Activated B cell treated with CpG ODN at 0.5 μM for 24 hours (primary cell): Measurements from ENCODE around the gene PHLPP1. TPM values are rescaled to one million over a fixed set of nuclear protein-coding genes. Genes with fewer than 3 reads are reported as not detected.

Experiments
- ATAC-seq: fragments of 200-7000 bp; cut with Tn5 transposase; one replicate; pipeline ENCODE4 v1.10.0; 2021; ENCODE audit warnings: low read depth, mild to moderate bottlenecking, moderate library complexity
- CTCF ChIA-PET: fragments of 350-600 bp; sonication (Branson Sonifier 250); formaldehyde crosslinking; loops from one replicate; lab custom pipeline; 2021; ENCODE audit warnings: antibody characterized with exemption; lab: Charles Lee
- POLR2A ChIA-PET: fragments of 350-600 bp; sonication (Branson Sonifier 250); formaldehyde crosslinking; loops from one replicate; lab custom pipeline; 2021; ENCODE audit warnings: antibody characterized with exemption; lab: Charles Lee
- DNase-seq: peaks from one replicate; pipeline ENCODE4 v3.0.0; 2022
- H3K27ac Mint-ChIP-seq: one replicate; pipeline ENCODE4 v1.8.0; 2020; ENCODE audit warnings: mixed read lengths
- H3K27me3 Mint-ChIP-seq: one replicate; pipeline ENCODE4 v1.8.0; 2021; ENCODE audit warnings: mixed read lengths
- H3K36me3 Mint-ChIP-seq: one replicate; pipeline ENCODE4 v1.8.0; 2021; ENCODE audit warnings: low read depth, mixed read lengths
- H3K4me1 Mint-ChIP-seq: one replicate; pipeline ENCODE4 v1.8.0; 2021; ENCODE audit warnings: mixed read lengths
- H3K4me3 Mint-ChIP-seq: one replicate; pipeline ENCODE4 v1.8.0; 2020; ENCODE audit warnings: mild to moderate bottlenecking, mixed read lengths
- H3K9me3 Mint-ChIP-seq: one replicate; pipeline ENCODE4 v1.8.0; 2020; ENCODE audit warnings: mixed read lengths
- intact Hi-C: fragments of 100-400 bp; cut with micrococcal nuclease; formaldehyde crosslinking; loops from one replicate; pipeline ENCODE4 v1.15.1; 2024
- total RNA-seq: library from RNA; stranded (reverse); gene quantifications from 2 replicates; pipeline ENCODE4 v1.2.3, GENCODE V29; 2022
- TF ChIP-seq, protein P1 (sequence below): fragments of 200-600 bp; IDR thresholded peaks from one replicate; pipeline ENCODE4 v1.8.0; 2022; ENCODE audit warnings: antibody characterized with exemption, mild to moderate bottlenecking

The PHLPP1 gene
- total RNA-seq, 1 donor from 2014 or later: 16.1 TPM

DNA sequence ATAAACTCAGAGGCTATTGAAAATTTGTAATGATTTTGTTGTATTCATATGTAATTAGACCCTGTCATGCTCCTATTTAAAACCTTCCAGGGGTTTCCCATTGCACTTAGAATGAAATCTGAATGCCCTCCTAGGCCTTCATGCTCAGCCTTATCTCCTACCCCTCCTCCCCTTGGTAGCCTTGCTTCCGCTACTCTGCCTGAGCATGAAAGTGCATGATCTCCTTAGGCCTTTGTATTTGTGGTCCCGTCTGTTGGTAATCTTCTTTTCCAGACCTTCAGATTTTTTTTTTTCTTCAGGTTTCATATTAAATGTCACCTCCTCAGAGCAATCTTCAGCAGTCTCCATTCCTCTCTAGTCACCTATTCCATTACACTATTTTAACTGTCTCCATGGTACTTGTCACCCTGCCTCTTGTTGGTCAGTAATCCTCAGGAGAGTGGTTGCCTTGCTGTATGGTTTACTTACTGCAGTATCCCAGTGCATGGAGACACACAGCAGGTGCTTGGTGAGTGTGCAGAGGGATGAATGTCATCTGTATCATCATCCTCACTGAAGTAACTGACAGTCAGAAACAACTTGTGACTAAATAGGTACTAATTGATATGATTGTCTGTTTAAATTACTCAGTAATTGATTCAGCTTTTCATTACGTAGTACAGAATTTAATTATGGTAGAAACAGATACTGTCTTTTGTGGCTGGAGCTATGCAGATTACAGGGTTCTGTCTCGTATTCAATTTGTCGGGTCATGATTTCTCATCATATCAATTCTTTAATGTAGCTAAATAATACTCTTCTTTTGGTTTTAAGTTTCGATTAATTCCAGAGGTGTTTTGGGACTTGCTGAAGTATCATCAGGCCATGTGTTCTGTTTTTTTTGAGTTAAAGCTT is 63.9 kb downstream of the PHLPP1 start:
- Mint-ChIP-seq H3K9me3 (peaks cover 2% of the 10 kb centered on the region), H3K27me3 (no peaks in the 10 kb centered on the region), H3K36me3 (no peaks in the 10 kb centered on the region), H3K4me1 (peaks cover 21% of the 10 kb centered on the region), H3K27ac (no peak overlapping the region), H3K4me3 (no peak overlapping the region)
- no peak for ATAC-seq
- TF ChIP-seq, protein P1, sequence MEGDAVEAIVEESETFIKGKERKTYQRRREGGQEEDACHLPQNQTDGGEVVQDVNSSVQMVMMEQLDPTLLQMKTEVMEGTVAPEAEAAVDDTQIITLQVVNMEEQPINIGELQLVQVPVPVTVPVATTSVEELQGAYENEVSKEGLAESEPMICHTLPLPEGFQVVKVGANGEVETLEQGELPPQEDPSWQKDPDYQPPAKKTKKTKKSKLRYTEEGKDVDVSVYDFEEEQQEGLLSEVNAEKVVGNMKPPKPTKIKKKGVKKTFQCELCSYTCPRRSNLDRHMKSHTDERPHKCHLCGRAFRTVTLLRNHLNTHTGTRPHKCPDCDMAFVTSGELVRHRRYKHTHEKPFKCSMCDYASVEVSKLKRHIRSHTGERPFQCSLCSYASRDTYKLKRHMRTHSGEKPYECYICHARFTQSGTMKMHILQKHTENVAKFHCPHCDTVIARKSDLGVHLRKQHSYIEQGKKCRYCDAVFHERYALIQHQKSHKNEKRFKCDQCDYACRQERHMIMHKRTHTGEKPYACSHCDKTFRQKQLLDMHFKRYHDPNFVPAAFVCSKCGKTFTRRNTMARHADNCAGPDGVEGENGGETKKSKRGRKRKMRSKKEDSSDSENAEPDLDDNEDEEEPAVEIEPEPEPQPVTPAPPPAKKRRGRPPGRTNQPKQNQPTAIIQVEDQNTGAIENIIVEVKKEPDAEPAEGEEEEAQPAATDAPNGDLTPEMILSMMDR: no peak
- intact Hi-C loops: no loop called here
- CTCF ChIA-PET: no interaction called here
- DNase-seq: no peak
- POLR2A ChIA-PET: no interaction called here

DNA sequence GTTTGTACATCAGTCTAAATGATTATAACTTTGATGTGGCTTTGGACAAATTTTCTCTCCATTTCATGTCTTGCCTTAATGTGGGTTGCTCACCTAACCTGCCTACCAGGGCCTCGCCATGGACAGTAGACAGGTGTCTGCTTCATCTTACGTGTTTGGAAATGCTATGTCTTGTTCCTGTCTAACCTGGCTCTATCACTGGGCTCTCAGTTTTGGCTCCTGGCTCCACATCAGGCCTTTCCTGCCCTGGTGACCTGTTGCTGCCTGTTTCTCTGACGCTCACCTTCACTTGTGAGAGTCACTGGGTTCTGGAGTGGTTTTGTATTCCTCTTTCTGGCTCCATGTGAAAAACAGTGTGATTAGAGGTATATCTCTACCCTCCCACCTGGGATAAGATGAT is 65.9 kb downstream of the PHLPP1 start:
- ChIA-PET CTCF (no interaction called here), POLR2A (interaction anchor here (0.5 to 0.6 kb wide), 2 partner anchors 20 to 64 kb away, joined by 3 to 4 read pairs; no protein-coding TSS in a partner anchor)
- DNase-seq (no peak), ATAC-seq (no peak)
- Mint-ChIP-seq H3K4me3 (no peak overlapping the region), H3K27ac (no peak overlapping the region), H3K27me3 (no peaks in the 10 kb centered on the region), H3K36me3 (no peaks in the 10 kb centered on the region), H3K9me3 (no peaks in the 10 kb centered on the region), H3K4me1 (peaks cover 31% of the 10 kb centered on the region)
- TF ChIP-seq, protein P1: no peak
- intact Hi-C loops: no loop called here

DNA sequence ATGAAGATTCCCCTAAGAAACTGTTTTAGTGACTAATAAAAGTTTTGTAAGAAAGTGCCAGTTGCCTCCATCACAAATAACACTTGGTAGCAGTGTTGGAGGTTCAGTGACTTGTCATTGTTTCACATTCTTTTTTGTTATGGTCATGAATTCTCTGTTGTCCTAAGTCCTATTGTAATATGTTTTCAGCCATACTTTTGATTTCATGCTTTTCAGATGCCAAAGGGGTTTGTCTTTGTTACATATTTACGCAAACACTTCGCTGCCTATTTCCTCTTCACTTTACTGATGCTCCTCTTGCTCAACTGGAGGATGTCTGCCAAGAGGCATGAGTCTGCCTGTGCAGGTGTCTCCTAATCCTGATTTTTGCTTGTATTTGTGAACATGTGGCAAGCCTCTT is 66.6 kb downstream of the PHLPP1 start:
- TF ChIP-seq, protein P1: no peak
- no peak for ATAC-seq
- DNase-seq: no peak
- Mint-ChIP-seq H3K4me1 (peaks cover 31% of the 10 kb centered on the region), H3K27ac (no peak overlapping the region), H3K9me3 (no peaks in the 10 kb centered on the region), H3K36me3 (no peaks in the 10 kb centered on the region), H3K27me3 (no peaks in the 10 kb centered on the region), H3K4me3 (no peak overlapping the region)
- ChIA-PET POLR2A (no interaction called here), CTCF (no interaction called here)
- intact Hi-C loops: no loop called here

DNA sequence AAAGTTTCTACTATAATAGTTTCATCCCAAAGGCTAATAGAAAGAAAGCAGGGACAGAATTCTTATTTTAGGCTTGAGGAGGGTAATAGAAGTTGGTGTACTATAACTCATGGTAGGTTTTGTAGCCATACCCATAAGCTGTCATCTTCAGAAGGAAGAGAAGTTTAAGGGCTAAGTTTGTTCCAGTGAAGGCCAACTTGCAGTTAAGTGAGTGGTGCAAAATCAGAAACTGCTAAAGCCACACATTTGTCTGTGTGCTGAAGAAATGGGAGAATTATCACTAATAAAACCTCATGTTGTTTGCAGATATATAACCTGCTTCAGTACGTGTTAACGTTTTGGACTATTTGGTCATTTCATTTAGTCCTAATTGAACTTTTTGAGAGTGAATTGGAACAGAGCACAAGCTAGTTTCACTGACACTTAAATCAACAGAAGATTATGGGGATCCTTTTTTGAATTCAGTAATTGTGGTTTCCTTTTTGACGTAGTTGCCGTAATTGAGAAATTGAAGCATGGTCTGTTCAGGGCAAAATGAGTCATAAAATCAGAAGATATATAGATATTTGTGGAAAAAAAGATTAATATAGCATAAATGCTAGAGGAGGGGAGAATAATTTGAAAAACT is 69.1 kb downstream of the PHLPP1 start:
- no peaks in the 10 kb centered on the region for H3K36me3 Mint-ChIP-seq
- intact Hi-C loops: loop anchor here (1.0 to 2.0 kb wide), 4 partner anchors 14 to 69 kb away; partner anchors contain the start of gene PHLPP1
- DNase-seq: no peak
- ATAC-seq: peak; percentile 76
- peaks cover 26% of the 10 kb centered on the region for H3K4me1 Mint-ChIP-seq
- H3K27ac Mint-ChIP-seq: peak overlapping the region; percentile 20
- ChIA-PET POLR2A (no interaction called here), CTCF (interaction anchor here (0.6 kb wide), 1 partner anchor 90 kb away, joined by 5 read pairs; no protein-coding TSS in a partner anchor)
- TF ChIP-seq, protein P1: no peak
- H3K27me3 Mint-ChIP-seq: no peaks in the 10 kb centered on the region
- H3K4me3 Mint-ChIP-seq: peak overlapping the region; percentile 28
- no peaks in the 10 kb centered on the region for H3K9me3 Mint-ChIP-seq

DNA sequence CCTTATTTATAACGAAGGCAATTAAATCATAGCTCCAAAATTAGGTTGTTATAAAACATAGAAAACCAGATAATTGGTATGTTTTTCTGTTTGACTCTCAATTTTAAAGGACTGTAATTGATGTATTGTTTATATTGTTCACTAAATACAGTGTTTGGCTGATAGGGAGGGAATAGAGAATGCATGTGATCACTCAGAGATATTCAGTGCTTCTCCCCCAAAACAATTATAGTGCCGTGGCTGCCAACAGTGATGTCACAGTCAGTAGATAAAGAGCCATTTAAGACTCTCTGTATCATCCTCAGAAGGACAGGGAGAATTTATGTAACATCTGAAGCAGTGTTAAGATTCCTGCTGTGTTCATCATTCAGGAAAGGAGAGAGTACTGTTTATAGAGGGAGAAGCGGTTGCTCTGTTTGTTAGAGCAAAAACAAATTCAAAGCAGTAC is 69.6 kb downstream of the PHLPP1 start:
- Mint-ChIP-seq H3K4me1 (peaks cover 26% of the 10 kb centered on the region), H3K36me3 (no peaks in the 10 kb centered on the region), H3K27ac (no peak overlapping the region), H3K4me3 (peak overlapping the region; percentile 28), H3K27me3 (no peaks in the 10 kb centered on the region), H3K9me3 (no peaks in the 10 kb centered on the region)
- ATAC-seq (peak; percentile 25), DNase-seq (no peak)
- ChIA-PET CTCF (no interaction called here), POLR2A (no interaction called here)
- TF ChIP-seq, protein P1: no peak
- intact Hi-C loops: loop anchor here (1.0 to 2.0 kb wide), 4 partner anchors 14 to 70 kb away; partner anchors contain the start of gene PHLPP1
